ENCODE data around the gene XPO6. TPM values are rescaled to one million over a fixed set of nuclear protein-coding genes. Genes with fewer than 3 reads are reported as not detected.
A peak's percentile ranks its signal among the peaks of the same experiment; 100 is the strongest.

The XPO6 gene
- total and polyA plus RNA-seq, 2 of the 13 experiments (the other 11 are each of a cell fraction or from before 2014, with no cell fraction given) = 109 to 129 TPM

- TF ChIP-seq ZBTB49 (CRISPR knock-in tag; IDR thresholded peaks at IDR 0.05; ENCODE audit: borderline replicate concordance) (no peak), SRF (IDR thresholded peaks at IDR 0.05; ENCODE audit: low read depth, low read length) (no peak), SSRP1 (CRISPR knock-in tag; IDR thresholded peaks at IDR 0.05) (0 out of 2 replicates have a peak, but pooled peaks have one; percentile 41), ZNF878 (CRISPR knock-in tag; IDR thresholded peaks at IDR 0.05) (peak; percentile 40; the same call in 1 of the 2 replicates), GPBP1L1 (CRISPR knock-in tag; IDR thresholded peaks at IDR 0.05) (no peak), RBAK (CRISPR knock-in tag; IDR thresholded peaks at IDR 0.05) (no peak), ZNF432 (CRISPR knock-in tag; IDR thresholded peaks at IDR 0.05; ENCODE audit: borderline replicate concordance) (no peak), ZBTB2 (CRISPR knock-in tag; IDR thresholded peaks at IDR 0.05; ENCODE audit: low read depth) (no peak; the same call in 1 of the 2 replicates), TBX3 (IDR thresholded peaks at IDR 0.05; ENCODE audit: borderline replicate concordance) (no peak), ZNF614 (CRISPR knock-in tag; IDR thresholded peaks at IDR 0.05; ENCODE audit: borderline replicate concordance) (no peak), ZKSCAN5 (CRISPR knock-in tag; IDR thresholded peaks at IDR 0.05) (no peak), ZSCAN20 (CRISPR knock-in tag; IDR thresholded peaks at IDR 0.05; ENCODE audit: borderline replicate concordance) (no peak), SKIL (CRISPR knock-in tag; IDR thresholded peaks at IDR 0.05; ENCODE audit: borderline replicate concordance) (no peak), ZBTB38 (CRISPR knock-in tag; IDR thresholded peaks at IDR 0.05) (peak; percentile 66; the same call in 1 of the 2 replicates), NFYC (CRISPR knock-in tag; IDR thresholded peaks at IDR 0.05) (no peak), ZNF556 (CRISPR knock-in tag; IDR thresholded peaks at IDR 0.05; ENCODE audit: borderline replicate concordance) (no peak), IRF9 (CRISPR knock-in tag; IDR thresholded peaks at IDR 0.05; ENCODE audit: borderline replicate concordance) (peak; percentile 71; the same call in 1 of the 2 replicates), MED8 (CRISPR knock-in tag; IDR thresholded peaks at IDR 0.05; ENCODE audit: insufficient replicate concordance) (no peak), DBP (CRISPR knock-in tag; IDR thresholded peaks at IDR 0.05; ENCODE audit: not compliant biosample characterization) (no peak), ATF7-NPFF (CRISPR knock-in tag; IDR thresholded peaks at IDR 0.05; ENCODE audit: low read depth) (no peak)
These were observed 681 bp downstream of the XPO6 start (continued) for GRCh38 chr16:28210979-28211588.
